Kidney capillary endothelial cell (primary cell): ENCODE measurements around the gene SURF6.
"Not testable (repeated sequence)": the region's sequence is repeated elsewhere in the genome, so short reads cannot be mapped to it uniquely, and the experiment has no call there.

ENCODE experiments used
- DNase-seq: peaks from one replicate; pipeline ENCODE4 v3.0.0-alpha.2; 2018; ENCODE audit warnings: low spot score

Gene SURF6

DNA sequence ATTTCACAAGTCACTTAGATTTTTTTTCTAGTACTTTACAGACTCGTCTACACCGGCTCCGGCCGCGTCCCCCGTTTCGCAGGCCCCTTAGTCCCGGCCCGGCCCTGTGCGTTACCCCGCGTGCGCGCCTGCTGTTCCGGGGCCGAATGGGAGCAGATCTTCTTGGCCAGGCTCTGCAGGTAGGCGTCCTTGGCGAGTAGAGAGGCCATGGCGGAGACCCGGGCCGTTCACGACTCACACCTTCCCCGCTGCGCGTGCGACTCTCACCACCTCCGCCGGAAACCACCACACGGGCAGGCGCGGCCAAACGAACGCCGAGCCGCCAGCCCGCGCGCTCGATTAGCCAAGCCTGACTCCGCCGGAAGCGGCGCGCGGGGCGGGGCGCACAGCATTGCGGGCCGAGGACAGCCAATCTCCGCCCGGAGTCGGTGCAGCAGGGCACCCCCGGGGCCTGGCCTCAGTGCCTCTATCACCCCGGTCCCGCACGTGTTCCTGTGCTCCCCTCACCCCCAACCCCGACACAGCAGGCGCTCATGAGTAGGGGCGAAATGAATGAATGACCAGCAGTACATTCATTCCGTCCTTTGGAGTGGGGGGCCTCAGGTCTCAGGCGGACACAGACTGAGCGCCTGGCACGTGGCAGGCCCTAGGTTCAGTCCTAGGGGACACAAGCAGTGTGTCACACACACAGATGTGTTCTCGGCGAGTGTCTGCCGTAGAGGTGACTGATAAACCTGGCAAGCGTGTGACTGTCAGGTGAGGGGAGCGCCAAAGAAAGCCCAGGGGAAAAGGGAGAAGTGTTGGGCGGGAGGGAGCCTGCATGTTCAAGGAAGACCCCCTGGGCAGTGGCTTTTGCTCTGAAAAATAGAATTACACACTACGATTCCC, at the start of gene SURF6:
TSS of gene SURF6 (minus strand) at position 265 of the 888 bp plus-strand sequence. CDS start at position 209, 56 bp downstream.
- peak; percentile 80 for DNase-seq

DNA sequence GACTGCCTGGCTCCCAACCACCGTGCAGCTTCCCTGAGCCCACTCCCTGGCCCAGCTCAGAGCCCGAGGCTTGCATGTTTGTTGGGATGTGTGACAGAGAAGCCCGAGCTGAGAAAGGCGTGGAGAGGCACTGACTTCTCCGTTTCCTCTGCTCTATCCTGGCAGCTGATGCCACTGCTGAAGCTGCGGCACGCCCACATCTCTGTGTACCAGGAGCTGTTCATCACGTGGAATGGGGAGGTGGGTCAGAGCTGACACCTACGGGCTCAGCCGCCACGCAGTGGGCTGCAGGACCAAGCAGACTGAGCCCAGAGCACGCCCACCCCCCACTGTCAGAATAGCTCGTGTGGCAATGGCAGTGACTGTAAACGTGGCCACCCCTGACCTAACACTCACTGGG, 49.5 kb upstream of the SURF6 start:
- no peak for DNase-seq

DNA sequence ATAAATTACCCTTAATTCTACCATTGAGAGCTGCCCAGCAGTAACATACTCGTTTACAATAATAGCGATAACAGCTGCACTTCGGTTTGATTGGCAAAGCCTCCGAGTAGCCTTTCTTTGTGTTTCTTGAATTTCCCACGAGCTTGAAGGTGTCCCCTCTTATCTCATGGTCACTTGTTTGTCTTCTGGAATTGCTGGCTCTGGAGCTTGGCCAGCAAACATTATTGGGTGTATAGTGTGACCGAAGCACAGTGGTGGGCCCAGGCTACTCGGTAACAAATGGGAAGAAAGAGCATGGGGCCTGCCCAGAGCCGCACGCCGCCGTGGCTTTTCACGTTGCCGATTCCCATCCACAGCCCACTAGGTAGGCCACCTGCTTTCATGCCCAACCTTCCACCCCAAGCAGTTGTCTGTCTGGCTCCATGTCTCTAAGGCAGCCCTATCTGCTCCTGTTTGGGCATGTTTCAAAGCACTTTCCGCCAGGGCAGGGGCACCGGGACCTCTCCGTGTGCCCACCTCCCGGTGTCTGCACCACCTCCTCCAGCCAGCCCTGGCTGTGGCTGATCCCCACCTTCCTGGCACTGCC, 48.8 kb upstream of the SURF6 start:
- DNase-seq, result no peak

DNA sequence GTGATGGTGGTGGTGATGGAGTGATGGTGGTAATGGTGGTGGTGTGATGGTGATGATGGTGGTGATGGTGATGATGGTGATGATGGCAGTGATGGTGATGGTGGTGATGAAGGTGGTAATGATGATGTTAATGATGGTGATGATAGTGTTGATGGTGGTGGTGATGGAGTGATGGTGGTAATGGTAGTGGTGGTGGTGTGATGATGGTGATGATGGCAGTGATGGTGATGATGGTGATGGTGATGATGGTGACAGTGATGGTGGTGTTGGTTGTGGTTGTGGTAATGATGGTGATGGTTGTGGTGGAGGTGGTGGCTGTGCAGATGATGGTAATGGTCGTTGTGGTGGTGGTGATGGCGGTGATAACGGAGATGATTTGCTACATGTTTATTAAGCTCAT, 47.5 kb upstream of the SURF6 start:
- no peak for DNase-seq

DNA sequence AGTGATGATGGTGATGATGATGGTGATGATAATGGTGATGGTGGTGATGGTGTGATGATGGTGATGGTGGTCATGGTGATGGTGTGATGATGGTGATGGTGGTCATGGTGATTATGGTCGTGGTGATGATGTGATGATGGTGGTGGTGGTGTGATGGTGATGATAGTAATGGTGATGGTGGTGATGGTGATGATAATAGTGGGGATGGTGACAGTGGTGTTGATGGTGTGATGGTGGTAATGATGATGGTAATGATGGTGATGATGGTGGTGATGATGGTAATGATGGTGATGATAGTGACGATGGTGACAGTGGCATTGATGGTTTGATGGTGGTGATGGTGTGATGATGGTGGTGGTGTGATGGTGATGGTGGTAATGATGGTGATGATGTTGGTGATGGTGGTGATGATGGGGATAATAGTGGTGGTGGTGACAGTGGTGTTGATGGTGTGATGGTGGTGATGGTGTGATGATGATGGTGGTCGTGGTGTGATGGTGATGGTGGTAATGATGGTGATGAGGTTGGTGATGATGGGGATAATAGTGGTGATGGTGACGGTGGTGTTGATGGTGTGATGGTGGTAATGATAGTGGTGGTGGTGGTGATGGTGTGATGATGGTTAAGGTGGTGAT, 46.6 kb upstream of the SURF6 start:
- no peak for DNase-seq

DNA sequence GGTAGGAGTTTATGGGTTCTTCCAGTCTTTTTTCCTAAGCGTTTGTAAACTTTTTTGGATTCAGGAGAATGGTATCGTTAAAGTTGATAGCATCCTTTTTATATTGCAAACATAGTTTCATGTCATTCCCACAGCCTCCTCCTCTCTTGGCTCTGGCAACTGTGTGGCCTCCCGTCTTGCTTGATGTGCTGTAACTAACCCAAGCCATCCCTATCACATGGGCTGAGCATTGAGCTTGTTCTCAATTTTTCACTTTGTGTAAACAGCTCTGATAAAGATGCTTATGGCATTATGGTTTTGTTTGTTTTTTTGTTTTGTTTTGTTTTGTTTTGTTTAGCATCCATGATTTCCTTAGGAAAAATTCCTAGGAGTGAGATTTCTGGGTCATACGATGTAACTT, 44.7 kb upstream of the SURF6 start:
- no peak for DNase-seq

DNA sequence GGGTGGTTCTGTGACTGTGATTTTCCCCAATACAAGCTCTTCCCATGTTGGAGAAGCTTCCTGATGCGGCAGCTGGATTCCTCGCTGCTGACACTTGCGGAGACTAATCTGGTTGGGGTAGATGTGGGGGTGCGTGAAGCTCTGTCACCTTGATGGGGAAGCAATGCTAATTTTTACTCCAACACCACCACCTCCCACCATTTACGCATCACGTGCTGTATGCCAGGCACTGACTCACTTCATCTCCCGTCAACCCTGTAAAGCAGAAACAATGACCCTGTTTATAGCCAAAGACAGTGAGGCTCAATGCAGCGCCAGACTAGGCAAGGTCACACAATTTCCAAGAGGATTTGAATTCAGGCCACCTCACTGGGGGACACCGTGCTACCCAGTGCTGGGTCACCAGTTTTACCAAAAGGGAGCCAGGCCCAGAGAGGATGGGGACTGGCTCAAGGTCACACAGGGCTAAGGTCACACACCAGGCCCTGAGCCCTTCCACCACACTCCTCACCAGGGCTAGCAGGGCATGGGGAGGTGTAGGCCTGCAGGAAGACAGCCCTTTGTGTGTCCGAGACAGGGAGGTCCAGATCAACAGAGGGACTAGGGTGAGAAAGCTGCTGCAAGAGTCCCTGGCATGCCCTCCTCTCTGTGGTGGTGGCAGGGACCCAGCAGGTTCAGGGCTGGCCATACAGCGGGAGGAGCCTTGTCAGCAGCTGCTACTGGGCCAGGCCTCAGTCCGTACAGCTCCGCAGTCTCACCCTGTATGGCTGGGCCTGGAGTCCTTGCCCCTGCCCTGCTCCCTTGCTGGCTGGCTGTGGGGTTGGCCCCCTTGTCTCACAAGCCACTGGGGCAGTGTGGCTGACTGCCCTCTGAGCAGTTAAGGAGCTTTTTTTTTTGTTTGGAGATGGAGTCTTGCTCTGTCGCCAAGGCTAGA, 43.4 kb upstream of the SURF6 start:
- DNase-seq, result no peak

DNA sequence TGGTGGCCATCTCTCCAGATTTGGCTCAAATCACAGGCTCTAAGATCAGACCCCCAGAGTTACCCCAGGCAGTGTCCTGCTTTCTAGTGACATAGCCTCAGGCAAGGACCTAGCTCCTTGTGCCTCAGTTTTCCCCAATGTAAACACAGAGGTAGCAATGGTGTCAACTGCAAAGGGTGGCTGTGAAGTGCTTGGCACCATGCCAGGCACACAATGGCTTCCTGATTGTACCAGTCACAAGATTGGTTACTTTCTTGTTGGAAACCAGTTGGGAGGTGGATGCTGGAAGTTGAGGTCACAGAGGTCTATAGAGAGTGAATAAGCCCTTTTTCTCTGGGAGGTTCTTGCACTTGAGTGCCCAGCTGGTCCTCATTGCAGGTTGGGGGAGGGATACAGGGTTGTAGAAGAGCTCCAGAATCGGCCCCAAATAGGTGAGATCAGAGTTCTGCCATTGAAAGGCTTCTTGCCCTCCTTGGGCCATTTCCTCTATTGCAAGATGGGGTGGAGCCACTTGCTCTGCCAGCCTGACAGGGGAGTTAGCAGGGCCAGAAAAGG, 42.5 kb upstream of the SURF6 start:
- no peak for DNase-seq

DNA sequence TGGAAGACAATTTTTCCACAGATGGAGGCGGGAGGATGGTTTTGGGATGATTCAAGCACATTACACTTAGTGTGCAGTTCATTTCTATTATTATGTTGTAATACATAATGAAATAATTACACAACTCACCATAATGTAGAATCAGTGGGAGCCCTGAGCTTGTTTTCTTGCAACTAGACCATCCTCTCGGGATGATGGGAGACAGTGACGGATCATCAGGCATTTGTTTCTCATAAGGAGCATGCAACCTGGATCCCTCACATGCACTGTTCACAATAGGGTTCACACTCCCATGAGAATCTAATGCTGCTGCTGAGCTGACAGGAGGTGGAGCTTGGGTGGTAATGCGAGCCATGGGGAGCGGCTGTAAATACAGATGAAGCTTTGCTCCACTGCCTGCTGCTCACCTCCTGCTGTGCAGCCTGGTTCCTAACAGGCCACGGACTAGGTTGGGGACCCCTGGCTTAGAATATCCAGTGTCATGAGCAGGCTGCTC, 41.8 kb upstream of the SURF6 start:
- DNase-seq, result no peak

DNA sequence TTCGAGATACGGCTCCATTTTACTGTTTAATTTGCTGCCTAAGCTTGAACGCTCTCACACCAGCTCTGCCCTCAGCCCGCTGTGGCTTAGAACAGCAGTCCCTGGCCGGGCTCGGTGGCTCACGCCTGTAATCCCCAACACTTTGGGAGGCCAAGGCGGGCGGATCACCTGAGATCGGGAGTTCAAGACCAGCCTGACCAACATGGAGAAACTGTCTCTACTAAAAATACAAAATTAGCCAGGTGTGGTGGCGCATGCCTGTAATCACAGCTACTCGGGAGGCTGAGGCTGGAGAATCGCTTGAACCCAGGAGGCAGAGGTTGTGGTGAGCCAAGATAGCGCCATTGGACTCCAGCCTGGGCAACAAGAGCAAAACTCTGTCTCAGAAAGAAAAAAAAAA, 41.3 kb upstream of the SURF6 start:
- DNase-seq, result not testable (repeated sequence)

DNA sequence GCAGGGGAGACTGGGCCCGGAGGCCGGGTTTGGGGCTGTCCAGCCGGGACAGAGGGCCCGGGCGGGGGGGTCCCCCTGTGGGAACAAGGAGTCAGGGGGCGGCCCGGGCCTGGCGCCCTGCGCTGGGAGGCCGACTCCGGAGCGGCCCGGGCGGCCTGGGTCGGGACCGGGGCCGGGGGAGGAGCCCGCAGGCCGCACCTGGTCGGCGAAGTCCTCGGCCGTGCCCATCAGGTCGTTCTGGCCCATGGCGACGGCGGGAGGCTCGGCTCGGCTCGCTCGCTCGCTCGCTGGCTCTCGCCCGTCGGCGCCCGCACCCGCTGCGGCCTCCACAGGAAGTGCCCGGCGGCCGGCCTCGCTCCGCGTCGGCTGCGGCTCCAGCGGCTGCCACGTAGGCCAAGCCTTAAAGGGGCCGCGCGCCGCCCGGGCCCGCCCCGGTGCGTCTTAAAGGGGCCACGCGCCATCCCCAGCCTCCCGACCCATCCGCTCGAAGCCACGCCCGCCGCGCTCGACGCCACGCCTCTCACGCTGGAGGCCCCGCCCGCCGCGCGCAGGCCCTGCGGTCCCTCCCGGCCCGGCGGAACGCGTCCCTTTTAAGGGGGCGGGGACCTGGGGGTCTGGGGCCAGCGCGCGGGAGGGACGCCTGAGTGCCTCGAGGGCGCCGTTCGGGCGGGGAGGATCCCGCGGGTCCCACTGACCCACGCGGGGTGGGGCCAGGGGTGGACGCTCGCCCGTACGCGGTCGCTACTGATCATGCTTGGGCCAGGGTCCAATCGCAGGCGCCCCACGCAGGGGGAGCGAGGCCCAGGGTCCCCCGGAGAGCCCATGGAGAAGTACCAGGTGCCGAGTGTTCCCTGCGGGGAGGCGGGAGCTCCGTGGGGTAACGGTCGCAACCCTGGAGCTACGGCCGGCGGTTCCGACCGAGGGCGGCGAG, 40.0 kb upstream of the SURF6 start, which contains the start of the genes STKLD1 and SURF4:
TSS of gene STKLD1 (plus strand) at position 643 of the 931 bp plus-strand sequence. CDS start at position 751, 108 bp downstream.
TSS of gene SURF4 (minus strand) at position 337 of the 931 bp plus-strand sequence. CDS start at position 246, 91 bp downstream.
- DNase-seq, result peak; percentile 94

DNA sequence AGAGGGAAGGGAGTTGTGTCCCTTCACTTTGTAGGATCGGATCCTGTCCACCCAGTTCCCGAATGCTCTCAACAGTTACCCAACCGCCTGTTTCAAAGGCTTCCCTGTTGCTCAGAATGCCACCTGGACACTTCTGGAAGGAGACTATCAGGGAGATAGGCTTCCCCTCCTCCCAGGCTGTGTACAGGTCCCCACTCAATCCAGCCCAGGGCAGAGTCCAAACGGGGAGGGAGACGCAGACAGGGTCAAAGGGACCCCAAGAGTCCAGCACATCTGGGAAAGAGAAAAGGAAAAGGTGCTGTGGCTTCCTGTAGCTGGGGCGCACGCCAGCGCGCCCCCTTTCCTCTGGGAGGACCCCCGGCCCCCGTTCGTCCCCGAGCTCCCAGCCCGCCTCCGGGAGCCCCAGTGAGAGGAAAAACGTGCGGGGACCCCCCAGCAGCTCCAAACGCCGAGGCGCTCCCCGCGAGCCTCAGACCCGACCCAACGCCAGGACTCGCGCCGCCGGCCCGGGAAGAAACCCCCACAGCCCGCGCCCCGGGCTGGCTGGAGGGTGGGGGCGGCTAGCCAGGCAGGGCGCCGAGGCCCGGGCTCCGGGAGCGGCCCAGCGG, 39.2 kb upstream of the SURF6 start:
- no peak for DNase-seq

DNA sequence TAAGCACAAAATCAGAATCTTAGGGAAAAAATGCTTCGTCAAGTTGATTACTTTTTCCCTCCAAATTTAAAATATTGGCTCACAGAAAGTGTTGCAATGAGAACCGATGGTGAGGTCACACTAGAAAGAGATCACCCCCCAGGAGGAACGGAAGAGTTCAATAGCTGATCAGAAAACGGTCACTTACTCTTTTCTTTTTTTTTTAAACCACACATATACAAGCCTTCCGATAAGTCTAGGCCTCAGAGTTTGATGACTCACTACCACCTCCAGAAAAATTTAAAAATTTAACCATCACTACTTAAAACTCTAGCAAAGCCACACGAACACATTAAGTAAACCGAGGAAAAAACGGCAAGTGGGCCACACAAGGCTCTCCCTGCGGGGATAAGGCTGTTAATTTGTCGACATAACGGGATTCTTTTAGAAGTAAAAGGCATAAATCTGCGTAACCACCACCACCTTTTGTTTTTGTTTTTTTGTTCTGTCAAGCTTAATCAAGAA, 38.7 kb upstream of the SURF6 start:
- no peak for DNase-seq

DNA sequence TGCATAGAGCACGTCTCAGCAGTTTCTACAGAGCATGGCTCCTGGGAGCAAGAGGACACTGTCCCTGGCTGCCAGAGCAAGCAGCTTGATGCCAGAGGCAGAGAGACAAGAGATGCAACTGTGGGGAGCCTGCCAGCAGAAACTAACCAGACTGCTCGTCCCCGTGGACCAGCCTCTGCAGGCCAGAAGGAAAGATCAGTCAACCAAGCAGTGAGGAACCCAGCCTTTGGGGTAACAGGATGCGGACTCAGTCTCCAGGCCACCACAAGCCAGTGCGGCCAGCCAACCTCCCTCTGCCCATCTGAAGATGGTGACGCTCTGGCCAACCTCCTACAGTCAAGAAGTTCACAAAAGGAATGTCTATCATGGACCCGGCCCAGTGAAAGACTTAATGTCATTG, 36.2 kb upstream of the SURF6 start:
- DNase-seq, result no peak

DNA sequence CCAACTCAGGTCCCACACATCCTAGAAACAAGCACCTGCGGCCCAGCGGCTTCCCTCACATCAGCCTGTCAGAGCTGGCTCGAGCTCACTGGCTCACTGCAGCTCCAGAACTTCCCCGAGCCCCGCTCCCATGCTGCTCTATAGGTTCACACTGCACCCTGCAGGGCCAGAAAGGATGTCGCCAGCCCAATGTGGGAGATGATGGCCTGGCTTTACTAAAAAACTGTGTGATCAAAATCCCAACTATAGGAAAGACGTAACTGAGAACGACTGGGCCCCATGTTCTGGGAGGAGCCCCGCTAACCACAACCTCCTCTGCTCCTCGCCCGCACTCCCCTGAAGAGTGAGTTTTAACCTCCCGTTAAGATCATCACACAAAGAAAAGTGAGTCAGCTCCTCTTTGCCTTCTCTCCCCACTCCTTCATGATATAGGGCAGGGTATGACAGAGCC, 35.3 kb upstream of the SURF6 start:
- no peak for DNase-seq

DNA sequence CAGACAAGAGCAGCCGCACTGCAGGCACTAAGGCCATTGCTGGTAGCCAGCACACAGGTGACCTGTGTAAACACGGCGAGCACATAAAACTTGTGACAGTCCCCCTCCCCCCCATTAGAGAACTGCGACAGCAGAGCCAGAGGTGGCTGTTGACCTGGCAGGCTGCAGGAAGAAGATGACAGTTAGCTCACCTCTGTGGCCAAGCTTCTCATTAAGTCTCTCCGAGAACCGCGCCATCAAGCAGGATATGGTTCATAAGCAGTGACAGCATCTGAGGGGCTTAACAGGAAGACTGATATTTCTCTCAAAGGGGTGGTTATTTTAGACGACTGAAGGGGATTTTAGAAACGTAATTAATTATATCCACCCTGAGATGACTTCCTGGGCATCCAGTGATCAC, 34.7 kb upstream of the SURF6 start:
- no peak for DNase-seq

DNA sequence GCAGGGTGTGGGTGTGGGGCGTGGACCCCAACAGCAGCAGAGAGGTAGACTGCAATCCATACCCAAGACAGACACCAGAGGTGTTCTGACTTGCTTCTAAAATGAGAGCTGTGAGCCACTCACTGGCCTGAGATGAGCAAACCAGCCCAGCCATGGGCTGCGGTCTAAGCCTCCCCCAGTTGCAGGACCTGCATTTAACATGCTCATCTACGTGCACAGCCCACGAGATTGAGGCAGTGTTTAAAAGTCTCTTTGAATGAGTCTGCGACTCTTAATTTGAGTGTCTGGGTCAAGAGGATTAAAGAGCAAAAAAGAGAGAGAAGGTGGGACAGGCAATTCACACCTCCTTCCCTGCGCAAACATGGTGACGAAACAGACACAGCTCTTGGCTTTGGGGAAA, 33.9 kb upstream of the SURF6 start:
- DNase-seq, result no peak

DNA sequence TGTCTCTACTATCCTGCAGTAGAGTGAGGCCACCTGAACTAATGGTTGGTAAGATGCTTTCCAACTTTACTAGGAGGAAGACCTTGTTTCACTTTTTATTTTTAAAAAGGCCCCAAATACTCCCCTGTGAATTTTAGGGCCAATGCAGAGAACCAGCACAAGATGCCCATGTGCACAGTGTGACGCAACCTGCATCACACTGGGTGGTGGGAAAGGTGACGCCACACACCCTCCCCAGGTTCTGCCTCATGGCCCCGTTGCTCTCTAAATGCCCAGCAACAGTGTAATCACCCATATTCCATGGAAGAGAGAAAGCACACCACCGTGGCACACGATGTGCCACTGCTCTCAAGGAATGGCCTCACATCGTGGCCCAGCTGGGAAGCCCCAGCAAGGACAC, 33.4 kb upstream of the SURF6 start:
- no peak for DNase-seq

DNA sequence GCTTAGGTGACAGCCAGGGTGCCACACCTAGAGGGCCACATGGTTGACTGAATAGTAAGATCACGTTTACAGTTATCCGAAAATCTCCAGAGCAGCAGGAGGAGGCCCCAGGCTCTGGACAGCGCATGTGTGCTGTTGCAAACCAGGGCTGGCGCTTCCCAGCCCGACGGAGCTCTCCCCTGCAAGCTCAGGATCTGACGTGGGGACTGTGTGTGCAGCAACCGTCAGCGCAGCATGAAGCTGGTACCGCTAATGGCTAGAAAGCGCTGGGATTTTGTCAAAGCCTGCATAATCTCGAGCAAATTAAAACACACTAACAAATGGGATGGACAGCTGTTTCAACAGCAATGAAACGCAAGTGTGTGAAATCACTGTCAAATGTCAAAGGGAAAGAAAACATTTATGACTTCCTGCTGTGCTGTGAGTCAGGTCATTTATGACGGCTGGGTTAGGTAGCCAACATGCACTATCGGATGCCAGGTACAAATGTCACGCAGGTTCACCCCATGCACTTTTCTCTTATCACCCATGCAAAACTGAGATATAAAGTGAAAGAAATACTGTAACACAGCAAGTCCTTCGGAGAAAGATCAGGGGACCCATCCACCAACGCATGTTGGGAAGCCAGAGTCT, 32.4 kb upstream of the SURF6 start:
- no peak for DNase-seq
